ENCODE results near the gene CYFIP1.

DNA sequence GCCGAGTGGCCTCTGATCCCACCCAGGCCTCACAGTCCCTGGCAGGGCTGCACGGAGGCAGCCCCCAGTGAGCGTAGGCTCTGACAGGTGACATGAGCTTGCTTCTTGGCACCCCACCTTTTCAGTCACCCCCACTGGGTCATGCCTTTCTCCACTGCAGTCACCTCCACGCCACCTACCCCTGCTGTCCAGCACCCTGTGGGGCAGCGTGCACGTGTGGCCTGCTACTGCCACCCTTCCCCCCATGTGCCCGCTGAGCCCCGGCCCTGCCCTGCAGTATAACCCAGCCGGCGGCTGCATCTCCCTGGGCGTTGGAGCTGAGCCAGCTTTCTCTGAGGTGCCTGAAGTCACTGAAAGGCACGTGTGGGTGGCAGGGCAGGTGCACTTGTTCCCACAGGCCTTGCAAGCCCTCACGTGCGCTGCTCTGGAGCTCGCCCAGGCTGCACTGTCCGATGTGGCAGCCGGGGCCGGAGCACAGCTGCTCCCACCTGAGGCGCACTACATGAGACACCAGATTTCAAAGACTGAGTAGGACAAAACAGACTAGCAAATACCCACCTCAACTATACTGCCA lies 76.1 kb downstream of the CYFIP1 start:
- no peak for TF ChIP-seq GATA3 (IDR thresholded peaks at IDR 0.05; ENCODE audit: low read depth, low read length)
- TF ChIP-seq GATA2 (IDR thresholded peaks at IDR 0.05; ENCODE audit: low read depth, low read length) = no peak
